Measurements from ENCODE around the gene GOLGB1. TPM values are rescaled to one million over a fixed set of nuclear protein-coding genes. Genes with fewer than 3 reads are reported as not detected.

Gene GOLGB1
- total RNA-seq, 3 donors from 2014 or later, result 65.1 to 86.9 (median 71.6) TPM

DNA sequence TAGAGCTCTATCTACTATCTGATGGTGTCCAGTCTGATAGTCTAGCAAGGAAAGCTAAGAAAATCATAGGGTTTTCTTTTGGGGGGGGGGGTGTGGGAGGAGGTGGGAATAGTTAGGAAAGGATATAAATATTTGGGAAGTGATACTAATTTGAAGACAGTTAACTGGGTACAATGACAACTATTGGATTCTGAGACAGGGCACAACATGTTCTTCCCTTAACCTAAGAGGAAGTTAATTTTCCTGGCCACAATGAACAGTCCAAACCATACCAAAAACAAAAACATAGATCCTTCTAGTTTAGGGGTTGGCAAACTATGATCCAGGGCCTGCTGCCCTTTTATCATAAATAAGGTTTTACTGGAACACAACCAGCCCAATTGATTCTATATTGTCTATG lies 78.9 kb downstream of the GOLGB1 start:
- no peaks in the 10 kb centered on the region for H3K4me1 ChIP-seq (ENCODE audit: low read depth)
- H3K4me3 ChIP-seq, result no peak overlapping the region
- H3K36me3 ChIP-seq (ENCODE audit: low read depth), result peaks cover 11% of the 10 kb centered on the region
- ATAC-seq (no peak), DNase-seq (no peak)
- TF ChIP-seq, protein P1, sequence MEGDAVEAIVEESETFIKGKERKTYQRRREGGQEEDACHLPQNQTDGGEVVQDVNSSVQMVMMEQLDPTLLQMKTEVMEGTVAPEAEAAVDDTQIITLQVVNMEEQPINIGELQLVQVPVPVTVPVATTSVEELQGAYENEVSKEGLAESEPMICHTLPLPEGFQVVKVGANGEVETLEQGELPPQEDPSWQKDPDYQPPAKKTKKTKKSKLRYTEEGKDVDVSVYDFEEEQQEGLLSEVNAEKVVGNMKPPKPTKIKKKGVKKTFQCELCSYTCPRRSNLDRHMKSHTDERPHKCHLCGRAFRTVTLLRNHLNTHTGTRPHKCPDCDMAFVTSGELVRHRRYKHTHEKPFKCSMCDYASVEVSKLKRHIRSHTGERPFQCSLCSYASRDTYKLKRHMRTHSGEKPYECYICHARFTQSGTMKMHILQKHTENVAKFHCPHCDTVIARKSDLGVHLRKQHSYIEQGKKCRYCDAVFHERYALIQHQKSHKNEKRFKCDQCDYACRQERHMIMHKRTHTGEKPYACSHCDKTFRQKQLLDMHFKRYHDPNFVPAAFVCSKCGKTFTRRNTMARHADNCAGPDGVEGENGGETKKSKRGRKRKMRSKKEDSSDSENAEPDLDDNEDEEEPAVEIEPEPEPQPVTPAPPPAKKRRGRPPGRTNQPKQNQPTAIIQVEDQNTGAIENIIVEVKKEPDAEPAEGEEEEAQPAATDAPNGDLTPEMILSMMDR (IDR thresholded peaks at IDR 0.05), result no peak
- intact Hi-C loops (cut with DNase I, micrococcal nuclease), result no loop called here
- H3K9me3 ChIP-seq, result no peaks in the 10 kb centered on the region

GRCh38 chr3:121667333-121667732 lies 82.2 kb downstream of the GOLGB1 start:
- Histone ChIP-seq H3K9me3 (no peaks in the 10 kb centered on the region), H3K4me3 (no peak overlapping the region), H3K4me1 (ENCODE audit: low read depth) (no peaks in the 10 kb centered on the region), H3K36me3 (ENCODE audit: low read depth) (peaks cover 18% of the 10 kb centered on the region)
- intact Hi-C loops (cut with DNase I, micrococcal nuclease), result no loop called here
- no peak for DNase-seq
- TF ChIP-seq, protein P1 (IDR thresholded peaks at IDR 0.05), result no peak
- no peak for ATAC-seq

- TF ChIP-seq, protein P1 (IDR thresholded peaks at IDR 0.05), result no peak
- Histone ChIP-seq H3K36me3 (ENCODE audit: low read depth) (peaks cover 18% of the 10 kb centered on the region), H3K4me3 (no peak overlapping the region), H3K4me1 (ENCODE audit: low read depth) (no peaks in the 10 kb centered on the region), H3K9me3 (no peaks in the 10 kb centered on the region)
- intact Hi-C loops (cut with DNase I, micrococcal nuclease), result no loop called here
- ATAC-seq, result no peak
- DNase-seq, result no peak
Measured at GRCh38 chr3:121665488-121665887, 84.1 kb downstream of the GOLGB1 start.

- H3K9me3 ChIP-seq, result no peaks in the 10 kb centered on the region
- intact Hi-C loops (cut with DNase I, micrococcal nuclease), result no loop called here
- H3K4me1 ChIP-seq (ENCODE audit: low read depth), result no peaks in the 10 kb centered on the region
- ATAC-seq (no peak), DNase-seq (no peak)
- H3K4me3 ChIP-seq, result no peak overlapping the region
- TF ChIP-seq, protein P1 (IDR thresholded peaks at IDR 0.05), result no peak
- H3K36me3 ChIP-seq (ENCODE audit: low read depth), result peaks cover 18% of the 10 kb centered on the region
Measured at GRCh38 chr3:121663171-121663847, 86.2 kb downstream of the GOLGB1 start.

DNA sequence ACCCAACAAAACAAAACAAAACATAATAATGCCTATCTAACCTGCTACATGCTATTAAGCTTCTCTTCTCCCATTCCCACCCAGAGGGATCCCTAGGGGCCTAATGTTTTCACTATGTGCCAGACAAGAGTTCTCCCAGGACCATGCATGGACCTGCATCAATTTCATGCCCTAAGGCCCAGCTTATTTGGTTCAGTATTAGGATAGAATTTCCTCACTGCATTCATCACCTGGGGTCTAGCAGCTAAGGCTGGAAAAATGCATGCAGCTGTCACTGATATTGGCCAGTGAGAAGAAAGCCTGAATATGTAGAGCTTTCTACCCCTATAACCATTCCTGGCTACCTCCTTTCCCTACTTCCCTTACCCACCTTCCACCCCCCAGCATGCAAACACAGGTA lies 86.8 kb downstream of the GOLGB1 start:
- no peak for DNase-seq
- intact Hi-C loops (cut with DNase I, micrococcal nuclease), result no loop called here

More for the DNA sequence above, 86.8 kb downstream of the GOLGB1 start:
- ATAC-seq, result no peak
- H3K9me3 ChIP-seq, result no peaks in the 10 kb centered on the region
- no peak overlapping the region for H3K4me3 ChIP-seq
- TF ChIP-seq, protein P1 (IDR thresholded peaks at IDR 0.05), result no peak
- H3K4me1 ChIP-seq (ENCODE audit: low read depth), result no peaks in the 10 kb centered on the region
- H3K36me3 ChIP-seq (ENCODE audit: low read depth), result peaks cover 18% of the 10 kb centered on the region
